ENCODE measurements around the gene MAPKBP1.

The MAPKBP1 gene

DNA sequence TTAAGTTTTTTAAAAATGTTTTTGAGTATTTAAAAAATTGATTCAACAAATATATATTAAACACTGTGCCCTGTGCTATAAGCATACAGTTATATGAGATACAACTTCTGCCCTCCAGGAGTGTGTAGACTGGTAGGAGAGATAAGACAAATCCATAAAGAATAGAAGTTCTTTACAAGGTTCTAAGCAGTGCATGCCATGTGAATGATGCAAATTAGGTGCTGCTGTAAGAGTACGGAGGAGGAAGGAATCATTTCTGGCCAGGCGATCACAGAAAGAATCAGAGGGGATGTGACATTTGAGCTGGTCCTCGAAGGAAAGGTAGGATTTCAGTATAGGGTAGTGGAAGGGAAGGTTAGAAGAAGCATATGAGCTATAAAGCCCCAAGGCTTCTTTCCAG lies 14.0 kb downstream of the MAPKBP1 start:
- DNase-seq, result no peak

DNA sequence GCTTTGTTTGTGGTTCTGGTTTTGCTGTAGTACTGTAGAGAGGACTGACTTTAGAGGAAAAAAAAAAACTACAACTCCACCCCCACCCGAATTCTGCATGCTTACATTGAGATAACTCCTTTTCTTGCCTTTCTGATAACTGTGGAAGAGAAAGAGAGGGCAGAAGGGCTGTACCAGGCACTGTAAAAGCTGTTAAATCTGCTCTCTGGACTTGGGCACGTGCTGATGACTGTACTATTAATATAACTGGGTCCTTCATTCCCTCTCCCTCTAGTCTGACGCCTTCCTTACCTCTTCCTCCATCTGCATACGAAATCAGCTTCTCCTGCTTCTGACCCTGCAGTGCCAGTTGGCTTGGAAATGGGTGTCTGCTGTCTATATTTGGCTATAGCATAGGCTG lies 15.0 kb downstream of the MAPKBP1 start:
- no peak for DNase-seq

DNA sequence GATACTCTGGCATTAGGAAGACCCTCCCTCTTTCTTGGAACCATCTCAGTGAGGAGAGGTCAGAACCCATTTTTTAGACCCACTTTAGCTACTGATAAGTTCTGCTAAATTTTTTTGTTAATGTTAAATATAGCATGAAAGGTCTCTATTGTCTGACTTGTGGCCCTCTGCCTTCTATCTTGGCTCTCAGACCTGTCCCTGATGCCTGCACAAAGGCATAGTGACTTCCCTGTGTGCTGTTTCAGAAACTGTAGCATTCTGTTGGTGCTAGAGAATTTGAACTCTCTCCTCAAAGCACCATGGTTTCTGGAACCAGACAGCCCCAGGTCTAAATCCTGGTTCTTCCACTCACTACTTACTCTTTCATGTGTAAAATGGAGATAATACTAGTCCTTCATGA lies 15.4 kb downstream of the MAPKBP1 start:
- no peak for DNase-seq

DNA sequence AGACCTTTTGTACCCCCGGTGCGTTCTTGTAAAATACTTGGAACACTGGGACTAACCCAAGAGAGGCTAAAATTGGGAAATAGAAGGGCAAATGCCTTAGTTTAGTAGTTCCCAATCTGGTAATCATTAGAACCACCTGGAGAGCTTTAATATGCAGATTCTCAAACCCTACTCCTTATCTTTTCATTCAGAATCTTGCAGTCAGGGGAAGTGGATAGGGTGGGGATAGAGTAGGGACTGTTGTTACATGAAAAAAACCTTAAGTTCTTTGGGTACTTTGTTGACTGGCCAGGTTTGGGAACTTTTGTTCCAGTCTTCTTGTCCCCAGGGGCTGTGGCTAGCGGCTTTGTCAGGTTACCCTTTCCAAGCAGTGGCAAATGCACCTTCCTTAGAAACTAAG lies 15.9 kb downstream of the MAPKBP1 start:
- DNase-seq, result no peak

DNA sequence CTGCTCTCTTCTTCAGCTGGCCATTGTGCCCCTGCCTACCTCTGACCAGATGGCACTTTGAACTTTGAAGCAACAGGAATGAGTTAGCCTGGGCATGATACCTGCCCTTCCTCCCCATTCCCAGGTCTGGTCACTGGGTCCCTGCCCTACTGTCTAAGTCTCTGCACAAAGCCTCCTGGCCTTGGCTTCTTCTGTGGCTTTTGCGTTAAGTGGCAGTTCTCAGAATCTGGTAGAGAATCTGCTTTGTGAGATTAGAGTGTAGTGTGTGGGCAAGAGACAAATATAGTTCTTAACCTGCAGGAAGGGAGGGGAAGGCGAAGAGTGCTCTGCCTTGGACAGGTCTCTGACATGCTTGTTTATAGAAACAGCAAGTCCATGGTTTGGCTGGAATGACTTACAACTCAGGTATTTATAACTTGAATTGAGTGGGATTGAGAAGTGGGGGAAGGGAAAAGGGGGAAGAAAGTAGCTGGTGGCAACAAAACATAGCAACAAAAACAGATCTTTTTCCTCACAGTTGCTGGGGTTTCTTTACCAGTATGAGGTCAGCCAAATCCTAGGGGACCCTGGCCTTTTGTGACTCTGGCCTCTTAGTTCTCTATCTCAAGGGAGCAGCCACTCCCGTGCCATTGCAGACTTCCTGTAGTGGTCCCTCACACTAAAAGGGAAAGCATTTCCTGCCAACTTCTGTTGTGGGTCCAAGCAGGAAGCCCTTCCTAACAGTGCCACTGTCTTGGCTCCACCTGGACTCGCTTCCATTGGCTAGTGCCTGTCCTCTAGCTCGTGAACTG lies 16.7 kb downstream of the MAPKBP1 start:
- peak in 1 of 2 donors; percentile 10 for DNase-seq

DNA sequence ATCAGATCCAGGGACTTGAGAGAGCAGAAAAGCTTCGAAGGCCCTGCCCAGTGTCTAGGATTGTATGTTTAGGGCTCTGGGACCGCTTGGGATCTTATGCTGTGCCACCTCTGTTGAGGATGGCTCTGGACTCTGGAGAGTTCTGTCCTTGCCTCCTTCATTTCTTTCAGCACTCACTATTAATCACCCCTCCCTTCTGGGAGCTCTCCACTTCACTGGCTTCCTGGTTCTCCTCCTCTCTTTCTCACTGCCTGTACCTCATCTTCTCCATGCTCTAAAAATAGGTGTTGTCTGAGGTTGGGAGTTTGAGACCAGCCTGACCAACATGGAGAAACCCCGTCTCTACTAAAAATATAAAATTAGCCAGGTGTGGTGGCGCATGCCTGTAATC lies 17.3 kb downstream of the MAPKBP1 start:
- DNase-seq, result no peak

DNA sequence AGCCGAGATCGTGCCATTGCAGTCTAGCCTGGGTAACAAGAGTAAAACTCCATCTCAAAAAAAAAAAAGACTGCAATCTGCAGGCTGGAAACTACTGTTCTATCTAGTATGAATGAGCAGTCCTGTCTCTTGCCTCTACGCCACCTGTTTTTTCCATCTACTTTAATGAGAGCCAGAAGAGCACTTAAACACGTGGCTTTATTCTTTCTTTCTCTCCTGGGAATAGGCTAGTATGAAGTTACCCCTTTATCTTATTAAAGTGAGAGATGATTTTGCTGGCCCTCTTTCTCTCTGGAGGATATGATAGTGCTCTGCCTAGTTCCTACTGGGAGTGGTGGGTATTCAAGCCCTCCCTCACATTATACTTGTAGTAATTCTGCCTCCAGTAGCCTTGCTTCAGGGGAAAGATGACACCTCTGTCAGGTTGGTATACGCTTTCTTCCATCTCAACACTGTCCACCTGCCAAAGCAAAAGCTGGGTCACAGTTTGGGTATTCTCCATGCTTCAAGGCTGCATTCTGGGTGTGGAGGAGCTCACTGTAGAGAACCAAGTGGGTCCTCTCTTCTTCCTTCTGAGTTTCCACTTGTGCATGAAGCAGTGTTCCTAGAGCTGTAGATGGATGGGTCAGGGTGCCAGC lies 17.8 kb downstream of the MAPKBP1 start:
- DNase-seq, result no peak

DNA sequence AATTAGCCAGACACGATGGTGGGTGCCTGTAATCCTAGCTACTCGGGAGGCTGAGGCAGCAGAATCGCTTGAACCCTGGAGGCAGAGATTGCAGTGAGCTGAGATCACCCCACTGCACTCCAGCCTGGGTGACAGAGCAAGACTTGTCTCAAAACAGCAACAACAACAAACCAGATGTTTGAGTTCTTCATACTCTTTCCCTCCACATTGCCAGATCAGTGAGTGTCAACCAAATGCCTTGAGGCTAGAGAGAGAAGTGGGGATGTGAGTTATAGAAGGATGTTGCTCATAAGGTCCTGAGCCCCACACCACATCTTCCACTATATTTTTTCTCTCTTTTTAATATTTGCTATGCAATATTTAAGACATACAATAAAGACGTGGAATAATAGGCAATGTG lies 19.8 kb downstream of the MAPKBP1 start:
- DNase-seq, result no peak

DNA sequence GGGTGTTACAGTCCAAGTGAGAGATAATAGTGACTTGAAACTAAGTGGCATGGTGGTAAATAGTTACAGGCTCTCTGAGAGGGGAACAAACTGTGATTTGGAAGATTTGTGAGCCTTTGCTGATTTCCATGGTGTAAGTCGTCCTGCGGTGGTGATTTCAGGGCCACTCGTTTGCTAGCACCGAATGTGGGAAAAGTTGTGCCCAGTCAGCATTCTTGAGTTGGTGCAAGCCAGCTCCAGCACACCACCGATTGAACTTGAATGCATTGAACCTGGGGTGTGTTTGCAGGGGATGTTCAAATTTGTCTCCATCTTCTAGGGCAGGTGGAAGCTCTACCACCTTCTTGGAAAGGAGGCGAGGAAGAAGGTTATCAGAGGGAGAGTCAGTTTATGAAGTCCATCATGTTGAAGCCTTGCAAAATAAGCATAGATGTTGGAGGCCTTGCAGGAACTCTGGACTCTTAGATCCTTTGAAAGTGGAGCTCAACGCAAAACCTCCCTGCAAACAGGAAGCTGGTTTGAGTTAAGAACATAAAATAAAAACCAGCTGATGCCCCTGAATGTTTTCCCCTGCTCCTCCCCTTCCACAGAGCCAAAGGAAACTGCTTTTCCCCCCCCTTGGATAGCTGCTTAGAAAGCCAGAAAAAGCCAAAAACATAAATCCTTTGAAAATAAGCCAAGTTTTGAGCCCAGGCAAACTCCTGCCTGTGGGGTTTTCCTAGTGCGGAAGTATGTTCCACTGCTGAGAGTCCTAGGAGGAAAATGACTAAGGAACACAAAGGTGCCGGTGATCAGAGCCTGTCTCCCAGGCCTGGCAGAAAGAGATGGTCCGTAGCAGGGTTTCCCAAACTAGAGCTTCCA lies 21.9 kb downstream of the MAPKBP1 start:
- no peak for DNase-seq

DNA sequence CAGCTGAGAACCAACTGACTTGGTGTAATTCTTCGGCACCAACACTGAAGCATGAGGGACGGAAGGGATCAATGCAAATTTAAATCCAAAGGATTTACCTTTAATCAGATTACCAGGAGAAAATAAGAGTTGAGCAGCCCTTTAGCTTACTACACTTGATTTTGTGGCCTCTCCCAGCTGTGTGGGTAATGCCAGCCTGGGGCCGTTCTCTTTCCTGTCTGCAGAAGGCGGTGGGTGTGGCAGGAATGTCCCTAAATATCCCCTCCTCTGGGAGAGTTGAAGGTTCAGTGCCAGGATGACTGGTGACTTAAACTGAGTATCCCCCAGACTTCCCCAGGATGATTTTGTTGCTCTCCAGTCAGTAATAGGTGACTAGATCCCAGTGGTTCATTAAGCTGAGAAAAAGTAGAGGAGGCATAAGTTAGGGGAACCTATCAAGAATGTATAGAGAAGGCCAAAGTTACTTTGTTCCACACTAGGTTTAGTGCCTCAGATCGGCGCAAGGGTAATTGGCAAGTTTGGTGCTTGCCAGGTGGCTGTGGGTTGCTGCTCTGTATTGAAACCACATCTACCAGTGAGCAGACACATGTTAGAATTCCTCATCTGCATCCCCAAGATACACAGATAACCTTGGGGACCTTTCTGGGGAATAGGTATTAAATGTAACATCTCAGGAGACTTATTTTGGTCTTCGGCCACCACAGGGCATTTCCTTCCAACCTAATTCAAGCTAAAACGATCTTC lies 23.1 kb downstream of the MAPKBP1 start:
- DNase-seq, result no peak

DNA sequence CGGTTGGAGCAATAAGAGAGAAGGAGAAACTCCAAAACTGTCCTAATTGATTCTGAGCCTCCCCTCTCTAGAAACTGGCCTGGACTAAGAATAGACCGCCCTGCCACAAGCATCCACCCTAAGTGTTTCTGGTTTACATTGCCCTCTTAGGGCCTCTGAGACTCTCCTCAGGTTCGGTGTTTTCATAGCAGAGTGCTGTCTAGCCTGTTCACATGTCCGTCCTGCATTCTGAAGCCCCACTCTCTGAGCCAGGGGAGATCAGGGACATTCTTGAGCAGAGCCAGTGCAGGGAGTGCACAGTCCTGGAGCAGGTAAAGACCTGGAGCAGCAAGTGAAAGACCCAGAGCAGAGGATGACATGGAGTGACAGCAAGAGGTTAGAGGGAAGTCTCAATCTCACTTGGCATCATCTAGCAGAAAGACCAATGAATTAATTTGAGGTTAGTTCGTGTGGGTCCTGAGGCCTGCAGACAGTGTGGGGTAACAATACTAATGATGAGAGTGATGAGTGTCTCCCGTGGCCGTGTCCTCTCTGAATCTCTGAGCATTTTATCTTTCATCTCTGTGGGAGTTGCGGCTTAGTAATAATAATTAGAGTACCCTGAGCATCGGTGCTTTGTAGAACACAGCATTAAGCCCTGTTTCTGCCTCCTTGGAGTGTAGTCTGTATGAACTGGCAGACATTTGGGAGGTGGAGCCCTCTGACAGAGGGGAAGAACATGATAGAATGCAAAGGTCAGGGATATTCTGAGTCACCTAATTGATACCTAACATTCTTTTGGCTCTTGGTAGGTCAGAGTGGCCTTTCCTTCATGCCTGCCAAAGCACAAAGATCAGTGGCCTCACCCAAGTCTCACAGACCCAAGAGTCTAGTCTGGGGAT lies 24.6 kb downstream of the MAPKBP1 start:
- DNase-seq, result no peak

DNA sequence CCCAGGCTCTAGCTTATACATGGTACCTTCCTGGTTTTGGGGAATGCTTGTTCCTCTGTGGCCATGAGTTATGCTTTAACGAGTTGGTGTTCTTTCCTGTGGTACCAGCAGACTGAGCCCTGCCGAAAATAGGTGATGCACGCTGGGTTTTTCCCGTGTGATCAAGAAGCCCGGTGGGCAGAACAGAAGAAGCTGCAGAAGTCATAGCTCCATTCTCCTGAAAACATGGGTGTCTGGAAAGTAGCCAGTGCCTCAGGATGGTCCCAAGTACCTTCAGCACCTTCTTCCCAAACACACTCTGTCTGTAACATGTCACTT lies 25.2 kb downstream of the MAPKBP1 start:
- no peak for DNase-seq

DNA sequence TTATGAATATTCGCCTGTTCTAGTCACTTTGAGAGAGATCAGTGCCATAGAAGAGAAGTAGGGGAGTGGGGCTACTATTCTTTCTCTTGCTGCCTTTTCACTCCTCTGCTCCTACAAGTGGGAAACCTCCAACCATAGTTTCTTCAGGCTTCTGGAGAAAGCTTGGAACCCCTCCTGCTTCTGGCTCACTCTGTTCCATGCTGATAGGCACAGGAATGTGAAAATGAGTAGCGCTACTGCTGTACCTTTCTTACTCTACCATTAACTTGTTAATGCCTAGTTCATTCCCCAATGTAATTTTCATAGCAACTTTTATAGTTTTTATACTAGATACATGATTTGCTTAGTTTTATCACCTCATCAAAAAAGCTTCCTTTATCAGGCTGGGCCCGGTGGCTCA lies 26.9 kb downstream of the MAPKBP1 start:
- no peak for DNase-seq

DNA sequence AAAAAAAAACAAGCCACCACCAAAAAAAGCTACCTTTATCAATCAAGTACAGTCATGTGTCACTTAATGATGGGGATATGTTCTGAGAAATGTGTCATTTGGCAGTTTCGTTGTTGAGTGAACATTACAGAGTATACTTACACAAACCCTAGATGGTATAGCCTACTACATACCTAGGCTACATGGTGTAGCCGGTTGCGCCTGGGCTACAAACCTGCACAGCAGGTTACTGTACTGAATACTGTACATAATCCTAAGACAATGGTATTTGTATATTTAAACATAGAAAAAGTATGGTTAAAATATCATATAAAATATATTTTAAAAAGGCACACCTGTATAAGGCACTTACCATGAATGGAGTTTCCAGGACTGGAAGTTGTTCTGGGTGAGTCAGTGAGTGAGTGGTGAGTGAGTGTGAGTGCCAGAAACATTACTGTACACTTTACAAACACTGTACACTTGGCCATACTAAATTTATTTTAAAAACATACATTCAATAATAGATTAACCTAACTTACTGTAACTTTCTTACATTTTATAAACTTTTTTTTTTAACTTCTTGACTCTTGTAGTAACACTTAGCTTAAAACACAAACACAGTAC lies 27.7 kb downstream of the MAPKBP1 start:
- no peak for DNase-seq

DNA sequence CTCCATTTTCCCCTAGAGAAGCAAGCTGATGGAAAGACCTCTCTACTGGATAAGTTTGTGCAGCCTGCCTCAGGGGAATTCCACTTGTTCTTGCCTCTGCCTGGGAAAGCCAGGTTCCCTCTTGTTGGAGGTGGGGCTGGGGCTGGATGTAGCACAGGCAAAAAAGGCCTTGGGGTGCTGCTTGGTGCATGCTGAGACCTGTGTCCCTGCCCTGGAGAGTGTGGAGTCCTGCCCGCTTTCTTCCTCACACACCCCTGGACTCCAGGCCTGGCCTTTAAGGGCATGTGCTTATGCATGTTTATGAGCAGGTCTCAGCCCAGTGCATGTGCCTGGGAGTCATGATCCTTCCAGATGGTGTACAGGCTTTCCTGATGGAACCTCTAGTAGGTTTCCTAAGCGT lies 30.1 kb downstream of the MAPKBP1 start:
- DNase-seq, result no peak

DNA sequence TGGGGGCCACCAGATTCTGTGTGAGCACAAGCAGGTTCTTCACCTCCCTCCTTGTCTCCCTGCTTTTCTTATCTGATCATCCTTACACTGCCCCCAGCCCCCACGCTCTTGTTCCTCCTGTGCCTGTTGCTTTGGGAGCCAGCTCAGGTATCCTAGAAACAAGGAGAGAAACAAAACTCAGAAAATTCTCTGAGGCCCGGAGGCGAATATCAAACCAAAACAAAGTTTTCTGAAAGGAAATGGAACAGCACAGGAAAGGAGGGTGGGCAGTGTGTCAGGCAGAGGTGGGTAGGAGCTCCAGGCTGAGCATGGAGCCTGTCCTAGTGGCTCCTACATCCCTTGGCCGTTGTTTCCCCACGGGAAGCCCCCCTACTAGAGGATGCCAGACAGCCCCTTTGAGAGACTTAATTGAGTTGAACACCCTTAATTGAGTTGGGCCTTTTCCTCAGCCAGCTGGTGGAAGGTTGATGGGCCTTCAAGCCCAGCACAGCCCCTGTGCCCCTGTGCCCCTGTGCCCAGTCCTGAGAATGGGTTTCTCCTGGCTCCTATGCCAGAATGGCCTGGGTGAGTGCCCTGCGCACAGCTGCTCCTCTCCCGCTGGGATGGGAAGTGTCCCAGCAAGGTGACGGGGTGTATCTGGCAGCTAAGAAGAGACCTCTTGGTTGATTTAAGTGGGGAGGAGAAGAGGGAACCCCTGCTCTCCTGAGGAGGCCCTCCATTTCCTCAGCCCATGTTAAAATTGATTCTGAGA lies 30.8 kb downstream of the MAPKBP1 start:
- DNase-seq, result no peak

DNA sequence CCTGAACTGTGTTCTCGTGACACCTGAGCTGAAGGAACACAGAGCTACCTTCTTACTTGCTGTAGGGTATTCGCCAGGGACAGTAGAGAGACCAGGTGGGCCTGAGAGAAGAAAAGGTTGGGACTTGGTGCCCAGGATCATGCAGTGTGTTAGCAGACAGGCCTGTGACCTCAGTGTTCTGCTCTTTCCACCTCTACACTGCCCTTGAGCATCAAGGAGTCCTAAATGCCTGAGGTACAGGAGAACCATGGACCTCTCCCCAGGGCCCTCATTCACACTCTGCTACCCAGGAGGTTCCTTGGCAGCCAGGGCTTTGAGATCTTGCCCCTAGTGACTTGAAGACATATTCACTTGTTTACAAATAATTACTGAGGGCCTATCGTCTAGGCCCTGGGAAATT lies 31.4 kb downstream of the MAPKBP1 start:
- DNase-seq, result no peak

DNA sequence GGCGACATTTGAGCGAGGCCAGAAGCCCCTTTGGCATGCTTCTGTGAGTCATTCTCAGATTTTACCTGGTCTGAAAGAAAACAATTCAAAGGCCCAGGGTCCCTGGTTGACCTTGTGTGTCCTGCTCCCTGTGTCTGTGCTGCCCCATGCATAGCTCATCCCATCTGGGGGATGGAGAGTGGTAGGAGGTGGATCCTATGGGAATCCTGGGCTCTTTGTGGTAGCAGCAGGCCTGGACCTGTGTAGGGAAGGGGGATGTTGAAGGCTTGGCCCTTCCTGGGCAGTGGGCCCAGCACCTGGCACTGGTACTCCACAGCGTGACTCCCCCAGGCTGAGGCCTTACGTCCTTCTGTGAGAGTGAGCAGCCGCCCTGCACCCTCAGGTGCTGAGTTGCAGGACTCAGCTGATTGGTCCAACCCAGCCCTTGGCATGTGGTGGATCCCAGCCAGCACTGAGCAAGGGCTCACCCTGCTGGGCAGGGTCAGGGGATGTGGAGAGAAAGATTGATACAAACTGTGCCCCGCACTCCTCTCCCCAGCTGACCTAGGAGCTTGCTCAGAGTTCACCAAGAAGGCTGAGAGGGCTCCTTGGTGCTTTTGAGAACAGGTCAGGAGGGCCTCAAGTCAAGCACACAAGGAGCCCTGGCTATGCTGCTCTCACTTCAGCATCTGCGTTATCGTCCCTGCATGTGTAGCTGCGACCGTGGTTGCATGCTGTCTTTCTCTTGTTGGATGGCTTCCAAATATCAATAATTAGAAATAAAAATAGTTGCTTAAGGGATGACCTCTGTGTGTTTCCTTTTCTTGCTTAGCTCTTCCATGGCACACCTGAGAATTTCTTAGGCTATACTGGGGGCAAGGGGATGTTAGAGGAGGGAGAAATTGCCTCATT lies 32.3 kb downstream of the MAPKBP1 start:
- DNase-seq, result no peak

DNA sequence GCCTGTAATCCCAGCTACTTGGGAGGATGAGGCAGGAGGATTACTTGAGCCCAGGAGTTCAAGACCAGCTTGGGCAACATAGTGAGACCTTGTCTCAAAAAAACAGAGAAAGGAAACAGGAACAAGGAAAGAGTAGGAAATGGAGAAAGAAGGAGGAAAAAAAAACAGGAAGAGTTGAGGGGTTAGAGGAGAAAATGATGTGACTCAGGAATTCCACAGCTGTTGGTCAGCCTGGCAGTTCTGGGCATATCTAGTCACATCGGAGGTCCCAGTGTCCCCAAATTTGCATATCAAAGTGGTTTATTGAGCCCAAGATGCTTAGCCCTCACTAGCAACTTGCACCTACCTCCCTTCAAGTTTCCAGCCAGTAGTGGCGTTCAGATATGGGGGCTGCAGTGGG lies 34.8 kb downstream of the MAPKBP1 start:
- no peak for DNase-seq

All from inflammatory macrophage (primary cell).